Measurements from ENCODE around the gene MYO1D.

GRCh38 chr17:32880671-32881453, 3.9 kb upstream of the MYO1D start:
- TF ChIP-seq POLR2A (IDR thresholded peaks at IDR 0.05) = no peak
- TF ChIP-seq CTCF (IDR thresholded peaks at IDR 0.05) = no peak
